ENCODE results near the gene MCUR1. TPM values are rescaled to one million over a fixed set of nuclear protein-coding genes. Genes with fewer than 3 reads are reported as not detected.
"Not testable (repeated sequence)": the region's sequence is repeated elsewhere in the genome, so short reads cannot be mapped to it uniquely, and the experiment has no call there.

MCUR1 gene
- total and polyA plus RNA-seq, 7 donors: 7.2 to 34.2 (median 12.9) TPM

DNA sequence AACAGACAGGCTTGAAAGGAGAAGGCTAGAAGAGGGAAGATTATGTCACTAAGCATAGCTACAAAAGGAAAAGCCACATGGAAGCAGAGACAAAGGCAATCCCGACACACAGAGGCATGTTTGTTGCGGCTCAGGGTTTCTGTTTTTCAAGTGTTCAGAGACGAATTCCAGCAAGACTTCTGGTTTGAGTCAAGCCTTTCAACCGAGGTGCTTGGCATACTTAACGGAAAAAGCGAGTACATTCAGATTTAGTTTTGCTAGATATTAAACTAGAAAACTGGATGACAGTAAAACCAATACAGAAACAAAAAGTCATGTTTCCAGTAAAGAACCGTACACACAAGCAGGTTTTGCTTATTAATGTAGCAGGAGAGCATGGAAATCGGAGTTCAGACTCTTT lies 27.2 kb downstream of the MCUR1 start:
- no peak for DNase-seq
- WGBS, 2 donors: 69 to 78% methylated on average over 8 of the region's 8 CpGs
- H3K27ac ChIP-seq: peak overlapping the region; percentile 58 to 83 (median 77)
- intact Hi-C loops (cut with DNase I): no loop called here
- peak overlapping the region in 3 of 4 donors; percentile 24 to 38 (median 35) for H3K4me3 ChIP-seq
- H3K4me1 ChIP-seq: peaks cover 0 to 17% (median 9%) of the 10 kb centered on the region in 4 donors
- H3K36me3 ChIP-seq: peaks cover 0 to 18% (median 3%) of the 10 kb centered on the region in 4 donors
- H3K27me3 ChIP-seq: no peaks in the 10 kb centered on the region
- H3K9me3 ChIP-seq: no peaks in the 10 kb centered on the region
- peak in 1 of 4 donors; percentile 63 for TF ChIP-seq EP300 (IDR thresholded peaks at IDR 0.05)
- TF ChIP-seq, protein P1, sequence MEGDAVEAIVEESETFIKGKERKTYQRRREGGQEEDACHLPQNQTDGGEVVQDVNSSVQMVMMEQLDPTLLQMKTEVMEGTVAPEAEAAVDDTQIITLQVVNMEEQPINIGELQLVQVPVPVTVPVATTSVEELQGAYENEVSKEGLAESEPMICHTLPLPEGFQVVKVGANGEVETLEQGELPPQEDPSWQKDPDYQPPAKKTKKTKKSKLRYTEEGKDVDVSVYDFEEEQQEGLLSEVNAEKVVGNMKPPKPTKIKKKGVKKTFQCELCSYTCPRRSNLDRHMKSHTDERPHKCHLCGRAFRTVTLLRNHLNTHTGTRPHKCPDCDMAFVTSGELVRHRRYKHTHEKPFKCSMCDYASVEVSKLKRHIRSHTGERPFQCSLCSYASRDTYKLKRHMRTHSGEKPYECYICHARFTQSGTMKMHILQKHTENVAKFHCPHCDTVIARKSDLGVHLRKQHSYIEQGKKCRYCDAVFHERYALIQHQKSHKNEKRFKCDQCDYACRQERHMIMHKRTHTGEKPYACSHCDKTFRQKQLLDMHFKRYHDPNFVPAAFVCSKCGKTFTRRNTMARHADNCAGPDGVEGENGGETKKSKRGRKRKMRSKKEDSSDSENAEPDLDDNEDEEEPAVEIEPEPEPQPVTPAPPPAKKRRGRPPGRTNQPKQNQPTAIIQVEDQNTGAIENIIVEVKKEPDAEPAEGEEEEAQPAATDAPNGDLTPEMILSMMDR (IDR thresholded peaks at IDR 0.05): no peak
- no peak for TF ChIP-seq POLR2A (IDR thresholded peaks at IDR 0.05)
- peak in 3 of 4 donors; percentile 44 to 81 (median 78) for TF ChIP-seq POLR2AphosphoS5 (IDR thresholded peaks at IDR 0.05)

DNA sequence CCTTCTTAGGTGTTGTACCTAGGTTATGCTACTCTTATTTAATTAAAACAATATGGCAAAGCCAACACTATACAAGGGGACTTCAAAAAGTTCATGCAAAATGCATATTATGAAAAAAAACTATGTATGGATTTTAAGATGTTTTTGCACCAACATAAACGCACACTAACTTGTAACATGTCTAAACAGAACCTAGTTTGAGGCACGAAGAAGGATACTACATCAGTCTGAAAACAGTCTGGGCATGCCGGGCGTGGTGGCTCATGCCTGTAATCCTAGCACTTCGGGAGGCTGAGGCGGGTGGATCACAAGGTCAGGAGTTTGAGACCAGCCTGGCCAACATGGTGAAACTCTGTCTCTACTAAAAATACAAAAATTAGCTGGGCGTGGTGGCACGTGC lies 34.2 kb downstream of the MCUR1 start:
- H3K36me3 ChIP-seq; H3K27me3 ChIP-seq; H3K4me1 ChIP-seq; H3K9me3 ChIP-seq; H3K4me3 ChIP-seq; H3K27ac ChIP-seq; intact Hi-C loops (cut with DNase I); DNase-seq: not testable (repeated sequence)
- WGBS, 2 donors: 87 to 94% methylated on average over 8 of the region's 8 CpGs

DNA sequence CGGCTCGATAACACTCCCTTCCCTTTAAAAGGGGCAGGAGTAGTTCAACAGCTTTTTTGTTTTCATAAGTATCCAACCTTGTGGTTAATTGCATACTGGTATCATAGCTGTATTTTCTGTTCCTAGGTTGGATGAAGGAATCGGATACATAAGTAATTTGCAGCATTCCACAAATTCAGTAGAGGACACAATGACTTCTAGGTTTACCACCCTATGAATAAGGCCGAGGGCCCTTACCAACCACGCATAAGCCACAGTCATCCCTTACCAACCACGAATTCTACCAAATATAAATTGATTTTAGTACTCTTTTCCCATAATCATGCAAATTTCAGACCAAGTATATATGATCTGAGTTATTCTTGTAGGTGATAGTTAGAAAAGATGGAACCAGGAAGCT lies 36.3 kb downstream of the MCUR1 start:
- Histone ChIP-seq H3K27me3 (no peaks in the 10 kb centered on the region), H3K4me3 (no peak overlapping the region), H3K27ac (no peak overlapping the region), H3K9me3 (no peaks in the 10 kb centered on the region), H3K36me3 (no peaks in the 10 kb centered on the region), H3K4me1 (no peaks in the 10 kb centered on the region)
- intact Hi-C loops (cut with DNase I): no loop called here
- no peak for DNase-seq
- TF ChIP-seq EP300 (IDR thresholded peaks at IDR 0.05) (no peak), POLR2A (IDR thresholded peaks at IDR 0.05) (no peak), POLR2AphosphoS5 (IDR thresholded peaks at IDR 0.05) (no peak)
- TF ChIP-seq, protein P1 (IDR thresholded peaks at IDR 0.05): no peak
- WGBS, 2 donors: 94 to 95% methylated on average over 6 of the region's 6 CpGs

DNA sequence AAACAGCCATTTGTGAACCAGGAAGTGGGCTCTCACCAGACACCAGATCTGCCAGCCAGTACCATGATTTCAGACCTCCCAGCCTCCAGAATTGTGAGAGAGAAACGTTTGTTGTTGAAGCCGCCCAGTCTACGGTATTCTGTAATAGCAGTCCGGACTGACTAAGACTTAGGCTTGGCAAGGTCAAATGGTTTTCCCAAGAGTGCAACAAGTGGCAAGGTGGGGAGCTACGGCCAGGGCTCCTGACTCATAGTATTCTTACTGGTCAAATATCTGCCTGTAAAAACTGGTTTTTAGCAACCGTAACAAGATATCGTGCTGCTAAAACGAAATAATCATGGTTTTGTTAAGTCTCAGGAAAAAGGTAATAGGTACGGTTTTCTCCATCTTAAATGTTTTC lies 37.8 kb downstream of the MCUR1 start:
- H3K27me3 ChIP-seq: no peaks in the 10 kb centered on the region
- TF ChIP-seq, protein P1 (IDR thresholded peaks at IDR 0.05): no peak
- TF ChIP-seq POLR2A (IDR thresholded peaks at IDR 0.05) (no peak), EP300 (IDR thresholded peaks at IDR 0.05) (no peak), POLR2AphosphoS5 (IDR thresholded peaks at IDR 0.05) (no peak)
- no peaks in the 10 kb centered on the region for H3K9me3 ChIP-seq
- no peak overlapping the region for H3K27ac ChIP-seq
- H3K36me3 ChIP-seq: no peaks in the 10 kb centered on the region
- DNase-seq: no peak
- 87 to 91% methylated on average over 9 of the region's 9 CpGs for whole genome bisulfite sequencing, 2 donors
- H3K4me3 ChIP-seq: no peak overlapping the region
- intact Hi-C loops (cut with DNase I): no loop called here
- H3K4me1 ChIP-seq: no peaks in the 10 kb centered on the region

DNA sequence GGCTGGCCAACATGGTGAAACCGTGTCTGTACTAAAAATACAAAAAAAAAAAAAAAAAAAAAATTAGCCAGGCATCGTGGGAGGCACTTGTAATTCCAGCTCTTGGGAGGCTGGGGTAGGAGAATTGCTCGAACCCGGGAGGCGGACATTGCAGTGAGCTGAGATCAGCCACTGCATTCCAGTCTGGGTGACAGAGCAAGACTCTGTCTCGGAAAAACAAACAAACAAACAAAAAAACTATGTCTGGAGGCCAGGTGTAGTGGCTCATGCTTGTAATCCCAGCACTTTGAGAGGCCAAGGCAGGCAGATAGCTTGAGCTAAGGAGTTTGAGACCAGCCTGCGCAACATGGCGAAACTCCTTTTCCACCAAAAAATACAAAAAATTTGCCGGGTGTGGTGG lies 38.9 kb downstream of the MCUR1 start:
- intact Hi-C loops (cut with DNase I); H3K36me3 ChIP-seq; H3K4me1 ChIP-seq; H3K27ac ChIP-seq; H3K9me3 ChIP-seq; H3K4me3 ChIP-seq; H3K27me3 ChIP-seq; DNase-seq: not testable (repeated sequence)
- 84 to 97% methylated on average over 9 of the region's 9 CpGs for WGBS, 2 donors

DNA sequence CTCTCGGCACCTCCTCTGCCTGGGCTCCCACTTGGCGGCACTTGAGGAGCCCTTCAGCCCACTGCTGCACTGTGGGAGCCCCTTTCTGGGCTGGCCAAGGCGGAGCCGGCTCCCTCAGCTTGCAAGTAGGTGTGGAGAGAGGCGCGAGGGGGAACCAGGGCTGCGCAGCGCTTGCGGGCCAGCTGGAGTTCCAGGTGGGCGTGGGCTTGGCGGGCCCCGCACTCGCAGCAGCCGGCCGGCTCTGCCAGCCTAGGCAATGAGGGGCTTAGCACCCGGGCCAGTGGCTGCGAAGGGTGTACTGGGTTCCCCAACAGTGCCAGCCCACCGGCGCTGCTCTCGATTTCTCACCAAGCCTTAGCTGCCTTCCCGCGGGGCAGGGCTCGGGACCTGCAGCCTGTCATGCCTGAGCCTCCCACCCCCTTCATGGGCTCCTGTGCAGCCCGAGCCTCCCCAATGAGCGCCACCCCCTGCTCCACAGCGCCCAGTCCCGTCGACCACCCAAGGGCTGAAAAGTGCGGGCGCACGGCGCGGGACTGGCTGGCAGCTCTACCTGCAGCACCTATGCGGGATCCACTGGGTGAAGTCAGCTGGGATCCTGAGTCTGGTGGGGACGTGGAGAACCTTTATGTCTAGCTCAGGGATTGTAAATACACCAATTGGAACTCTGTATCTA lies 41.9 kb downstream of the MCUR1 start:
- WGBS, 2 donors: 97 to 98% methylated on average over 35 of the region's 35 CpGs
- intact Hi-C loops (cut with DNase I); H3K27me3 ChIP-seq; H3K9me3 ChIP-seq; DNase-seq; H3K27ac ChIP-seq; H3K4me1 ChIP-seq; H3K4me3 ChIP-seq; H3K36me3 ChIP-seq: not testable (repeated sequence)
